GM19397 (cell line): ENCODE measurements around the gene MYCBP2.

Source experiments
- ATAC-seq: cut with Tn5 transposase; IDR thresholded peaks from one replicate; pipeline ENCODE4 v1.9.1; 2021; ENCODE audit warnings: mild to moderate bottlenecking, moderate library complexity; ENCODE audit not compliant: unreplicated experiment

Gene MYCBP2

DNA sequence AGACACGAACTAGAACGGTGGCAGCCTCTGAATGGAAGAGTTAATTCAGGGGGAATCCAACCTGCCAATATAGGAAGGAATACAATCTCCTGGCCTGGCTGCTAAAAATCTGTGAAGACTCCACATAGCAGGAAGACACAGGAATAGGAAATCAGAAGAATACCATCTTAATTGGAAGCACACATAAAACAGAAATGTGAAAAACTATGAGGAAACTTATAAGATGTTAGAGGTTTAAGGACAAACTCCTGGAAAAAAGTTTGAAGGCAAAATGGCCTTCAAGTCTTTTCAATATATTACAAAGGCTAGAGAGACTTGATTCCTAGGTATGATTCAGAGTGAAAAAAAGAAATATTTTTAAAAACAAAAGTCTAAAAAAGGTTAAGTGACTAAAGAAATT is 221.8 kb downstream of the MYCBP2 start:
- ATAC-seq: no peak

DNA sequence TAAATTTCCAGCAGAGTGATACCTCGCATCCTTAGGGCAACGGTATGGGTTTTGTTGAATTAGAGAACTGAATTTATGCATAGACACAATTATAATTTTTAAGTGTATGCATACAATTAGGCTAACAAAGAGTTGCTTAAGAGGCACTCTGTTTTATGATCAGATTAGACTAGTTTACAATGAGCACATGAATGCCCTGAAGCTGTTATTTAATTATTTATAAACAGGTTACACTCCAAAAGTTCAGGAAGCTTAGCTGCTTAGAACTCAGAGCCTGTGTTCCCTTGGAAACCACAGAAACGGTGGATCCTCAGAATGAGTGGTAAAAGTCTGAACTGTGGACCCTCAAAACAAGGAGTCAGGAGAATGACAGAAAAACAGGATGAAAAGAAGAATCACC is 227.5 kb downstream of the MYCBP2 start:
- no peak for ATAC-seq

DNA sequence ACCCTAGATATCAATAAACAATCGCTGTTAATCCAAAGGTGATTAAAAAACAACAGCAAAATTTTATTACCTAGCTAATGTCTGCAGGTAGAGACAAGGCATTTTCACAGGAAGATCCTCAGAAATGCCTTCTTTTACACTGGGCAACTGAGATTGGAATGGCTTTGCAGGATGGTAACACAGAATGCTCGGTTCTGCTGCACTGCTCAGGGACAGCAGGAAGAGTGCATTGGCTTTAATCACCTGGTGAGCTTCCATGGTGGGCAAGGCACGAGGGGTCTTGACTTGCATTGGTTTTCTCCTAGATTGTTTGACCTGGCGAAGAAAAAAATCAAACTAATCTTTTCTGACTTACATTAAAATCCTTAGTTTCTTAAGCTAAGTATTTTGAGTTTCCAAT is 231.6 kb downstream of the MYCBP2 start:
- no peak for ATAC-seq

DNA sequence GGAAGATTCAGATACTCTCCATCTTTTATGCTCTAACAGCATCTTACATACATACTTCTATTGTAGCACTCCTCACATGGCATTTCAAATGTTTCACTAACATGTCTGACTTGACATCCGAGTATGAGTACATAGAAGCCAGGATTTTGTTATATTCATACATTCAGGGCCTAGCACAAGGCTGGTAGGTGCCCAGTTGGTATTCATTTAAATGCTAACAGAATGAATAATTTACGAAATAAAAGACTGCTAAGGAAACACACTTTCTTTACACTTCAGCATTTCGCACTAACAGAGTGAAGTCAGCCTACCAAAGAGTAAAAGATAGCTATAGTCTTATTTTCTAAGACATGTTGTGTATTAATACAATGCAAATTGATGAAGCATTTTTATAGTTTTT is 232.1 kb downstream of the MYCBP2 start:
- ATAC-seq: no peak

DNA sequence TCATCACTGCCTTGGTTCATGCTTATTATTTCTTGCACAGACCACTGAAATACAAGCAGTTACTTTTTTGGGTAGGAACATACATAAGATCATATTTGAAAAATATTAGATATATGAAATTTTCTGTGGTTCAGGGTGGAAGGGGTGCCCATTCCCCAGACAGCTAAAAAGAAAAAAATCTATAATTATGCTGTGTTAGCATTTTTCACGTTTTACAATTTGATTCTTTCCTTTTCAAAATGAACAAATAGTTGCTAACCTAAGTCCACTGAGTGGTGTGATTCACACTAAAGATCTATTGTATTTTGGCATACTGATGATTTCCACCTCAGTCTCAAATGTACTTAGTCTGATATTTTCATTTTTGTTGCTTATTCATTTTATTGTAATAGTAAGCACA is 233.2 kb downstream of the MYCBP2 start:
- ATAC-seq: no peak

DNA sequence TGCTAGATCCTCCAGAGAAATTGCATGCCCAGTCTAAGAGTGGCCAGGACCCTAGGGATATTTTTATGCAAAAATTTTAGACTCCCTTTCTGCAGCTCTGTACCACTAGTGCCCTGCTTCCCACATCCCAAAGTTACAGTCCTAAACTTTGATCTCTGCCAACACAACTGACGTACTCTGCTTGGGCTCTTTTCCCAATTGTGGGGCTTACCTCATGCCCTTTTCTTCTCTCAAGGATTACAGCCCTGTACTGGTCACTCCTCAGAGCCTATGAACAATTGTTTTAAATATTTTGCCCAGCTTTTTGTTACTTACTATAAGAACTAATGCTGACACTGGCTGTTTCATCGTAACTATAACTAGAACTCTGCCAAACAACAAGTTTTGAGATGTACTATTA is 242.1 kb downstream of the MYCBP2 start:
- ATAC-seq: no peak

DNA sequence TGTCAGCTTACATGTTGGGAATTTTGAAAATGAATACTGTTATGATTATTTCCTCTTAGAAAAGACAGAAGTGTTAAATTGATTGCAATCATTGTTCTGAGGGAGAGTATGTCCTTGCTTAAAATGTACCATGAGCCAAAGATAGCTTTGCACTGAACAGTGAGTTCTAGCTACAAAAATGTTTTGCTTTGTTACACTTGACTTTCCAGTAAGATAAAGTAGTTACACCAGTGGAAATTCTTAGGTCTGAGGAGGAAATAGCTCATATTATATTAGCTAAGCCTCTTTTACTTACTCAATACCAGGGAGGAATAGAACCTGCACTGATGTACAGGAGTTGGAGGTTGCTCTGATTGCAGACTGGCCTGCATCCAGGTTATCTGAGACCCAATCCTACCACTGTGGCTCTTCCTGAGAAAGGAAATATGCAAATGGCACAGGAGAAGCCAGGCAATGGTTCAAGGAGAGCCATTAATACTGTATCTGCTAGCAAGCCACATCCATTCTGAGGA is 246.9 kb downstream of the MYCBP2 start:
- ATAC-seq: no peak

DNA sequence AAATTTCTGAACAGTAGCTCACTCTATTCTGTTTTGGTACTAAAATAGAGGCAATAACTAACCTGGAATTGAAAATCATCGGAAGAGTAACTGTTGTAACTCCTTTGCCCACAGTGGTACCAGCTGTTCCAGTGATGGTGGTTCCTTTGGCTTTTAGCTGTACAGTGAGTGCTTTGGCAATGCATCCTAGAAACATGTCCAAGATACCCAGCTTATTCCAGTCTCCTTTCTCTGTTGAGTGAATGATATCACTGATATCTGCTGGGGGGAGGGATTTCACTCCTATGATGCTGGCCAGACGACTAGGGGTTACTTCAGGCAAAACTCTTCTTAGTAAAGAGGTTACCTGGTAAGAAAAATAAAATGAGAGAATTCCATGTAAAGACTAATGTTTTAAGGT is 259.4 kb downstream of the MYCBP2 start:
- no peak for ATAC-seq

DNA sequence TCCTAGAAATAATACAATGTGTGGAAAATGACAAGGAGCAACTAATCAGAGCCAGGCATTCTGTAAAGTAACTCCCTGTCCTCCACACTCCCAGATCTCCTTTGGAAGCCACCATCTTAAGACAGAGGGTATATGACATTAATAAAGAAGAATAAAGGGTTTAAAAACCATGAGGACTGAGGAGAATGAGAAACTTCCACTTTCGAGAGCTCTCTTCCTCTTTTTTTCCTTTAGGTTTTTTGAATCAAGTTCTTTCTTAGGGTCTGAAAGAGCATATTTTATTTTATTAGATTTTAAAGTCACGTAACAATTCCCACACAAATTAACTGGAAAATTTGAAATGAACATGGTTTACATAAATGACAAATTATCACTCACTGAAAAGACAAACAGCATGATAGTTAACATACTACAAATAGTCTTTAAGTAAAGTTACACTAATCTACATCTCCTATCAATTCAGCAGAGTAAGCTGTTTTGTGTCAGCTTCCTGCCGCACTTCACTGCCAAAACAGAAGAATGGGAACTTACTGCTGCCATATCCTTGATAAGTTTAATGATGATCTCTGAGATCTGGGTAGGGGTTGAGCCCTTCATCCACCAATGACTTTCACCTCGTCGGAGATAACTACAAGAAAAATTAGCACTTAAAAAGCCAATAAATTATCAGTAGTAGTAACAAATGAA is 261.3 kb downstream of the MYCBP2 start:
- ATAC-seq: no peak

DNA sequence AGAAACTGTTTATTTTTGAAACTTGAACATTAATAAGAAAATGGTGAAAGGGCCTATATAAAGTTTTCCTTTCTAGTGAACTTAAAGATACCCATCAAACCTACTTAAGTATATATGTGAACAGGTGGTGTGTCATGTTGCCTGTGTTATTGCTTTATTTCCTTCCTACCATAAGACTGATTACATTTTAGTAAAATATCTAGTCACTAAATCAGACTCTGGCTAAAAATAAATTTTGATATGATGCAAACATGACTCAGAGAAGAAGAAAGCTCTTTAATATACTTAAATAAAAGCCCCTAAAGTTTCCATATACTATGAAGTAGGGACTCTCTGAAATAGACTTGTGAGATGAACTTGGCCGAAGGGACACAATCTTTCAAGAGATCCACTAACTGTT is 264.8 kb downstream of the MYCBP2 start:
- ATAC-seq: no peak

DNA sequence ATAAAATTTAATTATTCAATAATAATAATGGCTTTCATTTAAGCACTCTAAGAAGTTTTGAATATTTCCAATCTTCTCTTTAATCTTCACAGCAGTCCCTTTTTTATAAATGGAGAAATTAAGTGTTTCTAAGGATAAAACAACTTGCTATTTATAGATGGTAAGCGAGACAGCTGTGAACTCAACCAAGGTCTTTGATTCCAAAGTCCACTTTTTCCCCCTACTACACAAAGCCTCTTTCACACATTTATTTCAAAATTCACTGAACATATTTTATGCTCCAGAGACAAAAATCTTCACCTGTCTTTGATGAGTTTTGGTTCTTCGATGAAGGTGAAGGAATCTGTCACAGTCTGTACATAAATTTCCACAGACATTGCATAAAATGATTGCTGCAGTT is 265.5 kb downstream of the MYCBP2 start:
- no peak for ATAC-seq

DNA sequence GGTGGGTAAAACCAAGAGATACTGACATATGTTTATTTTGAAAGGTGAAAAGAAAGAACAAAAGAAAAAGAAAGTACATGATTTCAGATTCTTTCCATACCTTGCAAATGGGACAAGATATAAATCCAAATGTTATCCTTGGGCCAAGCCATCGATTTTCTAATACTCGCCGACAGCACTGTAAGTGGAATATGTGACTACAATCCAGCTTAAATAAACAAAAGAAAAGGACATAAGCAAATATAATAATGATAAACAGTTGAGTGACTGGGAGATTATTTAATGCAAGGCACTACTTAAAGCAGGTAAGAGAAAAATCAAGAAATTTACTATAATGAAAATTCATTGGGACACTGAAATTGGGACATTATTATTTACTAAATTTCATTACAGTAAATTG is 270.0 kb downstream of the MYCBP2 start:
- ATAC-seq: no peak

DNA sequence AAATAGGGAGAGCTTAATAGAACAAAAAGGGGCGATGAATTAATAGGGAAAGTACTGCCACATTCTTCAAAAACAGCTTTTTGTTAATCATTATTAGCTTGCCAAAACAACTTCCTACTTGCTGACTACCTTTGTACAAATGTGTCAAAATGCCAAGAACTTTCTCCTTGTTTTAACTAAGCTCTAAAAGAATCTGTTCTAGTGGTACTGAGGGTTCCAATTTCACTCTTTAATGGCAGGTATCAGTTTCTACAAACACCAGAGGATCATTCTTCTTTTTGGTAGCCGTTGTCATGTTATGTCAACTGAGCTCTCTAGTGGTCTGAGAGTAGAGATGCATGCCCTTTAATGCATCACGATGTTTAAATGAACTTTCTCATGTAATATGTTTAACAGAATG is 270.5 kb downstream of the MYCBP2 start:
- ATAC-seq: no peak

DNA sequence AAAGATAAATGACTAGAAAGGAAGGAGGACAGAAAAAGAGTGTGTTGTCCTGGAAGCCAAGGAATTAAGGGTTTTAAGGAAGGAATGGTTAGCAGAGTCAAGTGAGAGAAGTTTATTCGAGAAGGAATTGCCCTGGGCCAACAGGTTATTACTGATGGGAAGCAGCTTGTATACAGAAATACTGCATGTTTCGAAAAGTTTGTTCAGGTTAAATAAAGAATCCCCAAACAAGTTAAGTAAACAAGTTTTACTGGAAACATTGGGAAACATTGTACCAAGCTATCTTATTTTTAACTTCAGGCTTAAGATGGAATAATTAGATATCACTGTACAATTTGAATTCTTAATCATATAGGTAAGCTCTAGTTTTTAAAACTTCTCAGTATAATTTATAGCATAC is 271.7 kb downstream of the MYCBP2 start:
- ATAC-seq: no peak

DNA sequence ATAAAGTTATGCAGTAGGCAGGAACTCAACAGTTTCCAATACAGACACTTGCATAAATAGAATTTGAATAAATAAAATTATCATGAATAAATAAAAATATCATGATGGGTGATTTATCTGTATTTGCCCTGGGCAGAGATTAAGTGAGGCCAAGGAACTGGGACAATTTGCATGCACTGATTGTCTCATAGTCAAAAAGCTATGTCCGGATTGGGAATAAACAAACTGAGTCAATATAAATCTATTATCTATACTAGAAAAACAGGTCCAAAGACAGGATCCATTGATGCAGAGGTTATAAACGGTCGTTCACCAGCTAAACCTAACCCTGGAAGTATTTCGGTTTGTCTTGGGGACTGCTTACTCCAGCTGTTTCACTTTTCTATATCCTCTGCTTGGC is 273.7 kb downstream of the MYCBP2 start:
- no peak for ATAC-seq

DNA sequence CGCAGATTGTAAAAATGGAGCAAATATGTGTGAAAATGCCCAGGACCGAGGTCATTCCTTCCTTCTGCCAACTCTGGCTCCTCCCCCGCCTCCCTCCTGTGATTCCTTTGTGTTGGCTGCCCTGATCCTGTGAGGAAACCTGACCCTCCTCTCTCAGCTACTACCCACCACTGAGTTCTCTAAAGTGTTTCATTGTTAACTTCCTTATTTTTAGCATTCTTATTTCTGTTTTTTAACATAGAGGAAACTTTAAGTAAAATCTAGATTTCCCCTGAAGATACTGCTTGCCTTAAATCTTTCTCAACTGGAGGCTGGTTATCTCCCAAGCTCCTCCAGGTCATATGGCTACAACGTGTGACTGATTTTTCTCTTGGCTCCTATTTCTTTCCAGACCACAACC is 278.2 kb downstream of the MYCBP2 start:
- ATAC-seq: no peak

DNA sequence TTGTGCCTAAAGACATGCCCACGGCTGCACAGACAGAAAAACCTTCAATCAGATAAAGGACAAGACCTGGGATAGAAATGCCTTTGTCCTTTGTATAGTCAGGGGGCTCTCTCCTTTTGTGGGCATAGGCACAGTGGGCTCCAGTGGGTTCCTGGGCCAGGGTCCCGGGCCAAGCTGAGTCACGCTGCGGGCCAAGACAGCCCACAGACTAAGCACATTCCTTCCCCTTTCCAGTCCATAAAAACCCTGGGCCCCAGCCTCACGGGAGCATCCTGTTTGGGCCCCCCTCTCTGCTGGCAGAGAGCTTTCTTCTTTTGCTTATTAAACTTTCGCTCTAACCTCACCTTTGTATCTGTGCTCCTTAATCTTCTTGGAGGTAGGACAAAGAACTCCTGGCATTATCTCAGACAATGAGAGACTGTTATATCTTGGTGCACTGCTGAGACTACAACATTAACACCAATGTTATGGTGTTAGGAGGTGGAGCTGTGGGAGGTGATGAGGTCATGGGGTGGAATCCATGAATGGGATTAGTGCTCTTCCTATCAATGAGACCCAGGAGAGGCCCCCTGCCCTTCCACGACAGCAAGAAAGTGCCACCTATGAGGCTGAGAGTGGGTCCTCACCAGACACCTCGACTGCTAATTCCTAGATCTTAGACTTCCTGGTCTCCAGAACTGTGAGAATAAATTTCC is 279.1 kb downstream of the MYCBP2 start:
- no peak for ATAC-seq

DNA sequence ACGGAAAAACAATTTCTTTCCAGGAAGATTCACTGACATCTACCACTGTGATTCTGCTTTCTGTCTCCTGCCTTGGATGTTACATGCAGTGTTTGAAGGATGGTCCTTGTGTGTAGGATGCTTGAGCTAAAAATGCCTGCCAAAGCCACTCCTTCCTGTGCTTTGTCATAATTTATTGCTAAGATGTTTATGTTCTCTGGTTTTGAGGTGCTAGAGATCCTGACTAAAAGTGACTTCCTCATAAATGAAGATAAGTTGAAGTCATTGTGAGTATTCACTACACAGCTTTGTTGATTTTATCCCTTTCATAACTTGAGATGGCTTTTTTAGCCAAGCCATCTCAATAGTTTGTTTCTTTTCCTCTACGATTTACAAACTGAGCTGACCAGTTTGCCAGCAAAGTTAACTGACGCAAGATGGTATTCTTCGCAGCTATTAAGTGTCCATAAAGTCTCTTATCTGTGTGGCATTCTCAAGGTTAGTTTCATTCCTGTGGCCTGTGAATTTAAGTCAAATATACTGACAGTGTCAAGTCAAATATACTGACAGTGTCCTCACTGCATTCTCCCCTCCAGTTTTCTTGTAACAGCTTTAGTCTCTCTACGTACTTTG is 284.2 kb downstream of the MYCBP2 start:
- ATAC-seq: no peak

DNA sequence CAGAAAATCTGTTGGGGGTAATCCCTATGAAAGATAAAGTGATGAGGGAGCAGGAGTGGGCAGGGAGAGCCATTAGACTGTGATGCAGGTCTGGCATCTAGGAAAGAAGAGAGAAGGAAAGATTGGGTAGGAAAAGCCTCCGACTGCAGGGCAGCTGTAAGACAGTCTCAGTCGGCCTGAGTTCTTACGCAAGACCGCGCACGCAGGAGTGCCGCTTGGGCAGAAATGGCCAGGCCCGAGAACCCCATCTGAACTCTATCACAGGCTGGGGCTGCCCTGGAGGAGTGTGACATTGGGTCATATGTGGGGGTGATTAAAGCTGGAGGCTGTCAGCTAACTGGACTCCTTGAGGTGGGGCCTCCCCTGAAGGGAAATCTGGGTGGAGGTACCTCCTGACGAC is 286.1 kb downstream of the MYCBP2 start:
- ATAC-seq: no peak

DNA sequence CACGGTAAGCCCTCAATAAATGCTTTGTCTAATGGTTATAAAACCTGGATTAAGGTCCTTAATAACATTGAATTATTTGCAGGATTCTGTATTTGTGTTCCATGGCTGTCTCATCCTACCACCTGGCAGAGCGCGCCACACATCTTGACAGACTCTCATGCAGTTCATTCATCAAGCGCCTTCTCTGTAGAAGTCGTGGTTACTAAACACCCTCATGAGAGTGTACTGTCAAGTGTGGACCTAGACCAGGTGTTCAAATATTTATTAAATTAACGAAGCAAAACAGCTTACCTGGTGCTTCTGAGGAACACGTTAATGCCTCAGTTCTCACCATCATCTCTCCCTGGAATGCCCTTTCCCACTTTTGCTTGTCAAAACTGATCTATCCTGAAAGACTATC is 286.8 kb downstream of the MYCBP2 start:
- ATAC-seq: no peak

DNA sequence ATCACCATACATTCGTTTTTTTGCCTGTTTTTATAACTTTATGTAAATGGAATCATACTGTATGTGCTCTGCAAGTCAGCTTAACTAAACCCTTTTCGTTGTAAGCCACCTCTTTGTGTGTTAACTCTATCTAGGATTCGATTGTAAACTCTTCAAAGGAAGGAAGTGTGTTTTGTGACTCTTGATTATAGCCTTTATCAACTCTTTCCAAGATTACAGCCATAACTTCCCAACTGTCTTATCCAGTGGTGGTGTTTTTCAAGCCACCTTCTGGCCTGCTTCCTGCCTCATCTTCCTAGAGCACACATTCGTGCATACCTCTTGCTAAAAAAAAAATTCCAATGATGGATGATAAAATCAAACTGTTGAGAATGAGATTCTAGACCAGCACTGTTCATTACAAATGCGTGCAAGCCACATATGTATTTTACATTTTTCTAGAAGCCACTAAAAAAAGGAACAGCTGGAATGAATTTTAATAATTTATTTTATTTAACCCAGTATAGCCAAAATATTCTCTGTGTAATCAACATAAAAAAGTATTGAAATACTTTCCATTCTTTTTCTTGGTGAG is 287.9 kb downstream of the MYCBP2 start:
- ATAC-seq: no peak

DNA sequence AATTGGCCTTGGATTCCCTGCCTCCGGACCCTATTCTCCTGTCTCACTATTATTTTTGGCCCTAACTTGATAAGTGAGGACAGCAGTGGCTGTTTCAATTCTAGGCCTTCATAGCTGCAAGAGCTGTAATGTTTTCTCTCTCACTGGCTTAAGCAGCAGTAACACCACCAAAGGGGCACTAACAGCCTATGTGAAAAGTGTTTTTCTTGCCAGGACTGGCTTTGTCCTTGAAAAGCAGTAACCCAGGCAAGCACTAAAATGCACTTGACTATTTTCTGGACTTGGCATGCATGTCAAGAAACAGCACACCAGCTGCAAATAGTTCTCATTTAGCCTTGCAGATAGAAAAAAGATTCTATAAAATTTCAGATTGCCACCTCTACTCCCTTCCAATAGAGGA is 290.6 kb downstream of the MYCBP2 start:
- no peak for ATAC-seq
